ENCODE results near the gene TENM3.

GRCh38 chr4:182839256-182839655, 596.1 kb downstream of the TENM3 start:
- TF ChIP-seq, protein P1, sequence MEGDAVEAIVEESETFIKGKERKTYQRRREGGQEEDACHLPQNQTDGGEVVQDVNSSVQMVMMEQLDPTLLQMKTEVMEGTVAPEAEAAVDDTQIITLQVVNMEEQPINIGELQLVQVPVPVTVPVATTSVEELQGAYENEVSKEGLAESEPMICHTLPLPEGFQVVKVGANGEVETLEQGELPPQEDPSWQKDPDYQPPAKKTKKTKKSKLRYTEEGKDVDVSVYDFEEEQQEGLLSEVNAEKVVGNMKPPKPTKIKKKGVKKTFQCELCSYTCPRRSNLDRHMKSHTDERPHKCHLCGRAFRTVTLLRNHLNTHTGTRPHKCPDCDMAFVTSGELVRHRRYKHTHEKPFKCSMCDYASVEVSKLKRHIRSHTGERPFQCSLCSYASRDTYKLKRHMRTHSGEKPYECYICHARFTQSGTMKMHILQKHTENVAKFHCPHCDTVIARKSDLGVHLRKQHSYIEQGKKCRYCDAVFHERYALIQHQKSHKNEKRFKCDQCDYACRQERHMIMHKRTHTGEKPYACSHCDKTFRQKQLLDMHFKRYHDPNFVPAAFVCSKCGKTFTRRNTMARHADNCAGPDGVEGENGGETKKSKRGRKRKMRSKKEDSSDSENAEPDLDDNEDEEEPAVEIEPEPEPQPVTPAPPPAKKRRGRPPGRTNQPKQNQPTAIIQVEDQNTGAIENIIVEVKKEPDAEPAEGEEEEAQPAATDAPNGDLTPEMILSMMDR (IDR thresholded peaks at IDR 0.05) = no peak
- TF ChIP-seq POLR2A (IDR thresholded peaks at IDR 0.05) (no peak), EP300 (IDR thresholded peaks at IDR 0.05; ENCODE audit: low read depth) (no peak)
